Epithelial cell of proximal tubule (primary cell): ENCODE data around the gene AUH. TPM values are rescaled to one million over a fixed set of nuclear protein-coding genes. Genes with fewer than 3 reads are reported as not detected.
A peak's percentile ranks its signal among the peaks of the same experiment; 100 is the strongest.

Experiments
- DNase-seq: peaks from one replicate; pipeline ENCODE4 v3.0.0-alpha.2; 2011; ENCODE audit warnings: low read depth
- H3K4me3 ChIP-seq: 2 replicates; pipeline ENCODE4 v1.5.1; 2011; ENCODE audit warnings: low read depth, mild to moderate bottlenecking, low read length
- total RNA-seq: library from RNA; depleted of rRNA; stranded (reverse); fragments of >200 nt; gene quantifications from 2 replicates; pipeline ENCODE4 v1.2.3, GENCODE V29; 2015
- TF ChIP-seq, protein P1 (sequence below): conservative IDR thresholded peaks from 2 replicates; pipeline ENCODE4 v1.5.1; 2012; ENCODE audit warnings: low read depth, mild to moderate bottlenecking, low read length

Gene AUH, protein sequence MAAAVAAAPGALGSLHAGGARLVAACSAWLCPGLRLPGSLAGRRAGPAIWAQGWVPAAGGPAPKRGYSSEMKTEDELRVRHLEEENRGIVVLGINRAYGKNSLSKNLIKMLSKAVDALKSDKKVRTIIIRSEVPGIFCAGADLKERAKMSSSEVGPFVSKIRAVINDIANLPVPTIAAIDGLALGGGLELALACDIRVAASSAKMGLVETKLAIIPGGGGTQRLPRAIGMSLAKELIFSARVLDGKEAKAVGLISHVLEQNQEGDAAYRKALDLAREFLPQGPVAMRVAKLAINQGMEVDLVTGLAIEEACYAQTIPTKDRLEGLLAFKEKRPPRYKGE
- 13.8 and 16.8 TPM in 2 replicates for total RNA-seq

DNA sequence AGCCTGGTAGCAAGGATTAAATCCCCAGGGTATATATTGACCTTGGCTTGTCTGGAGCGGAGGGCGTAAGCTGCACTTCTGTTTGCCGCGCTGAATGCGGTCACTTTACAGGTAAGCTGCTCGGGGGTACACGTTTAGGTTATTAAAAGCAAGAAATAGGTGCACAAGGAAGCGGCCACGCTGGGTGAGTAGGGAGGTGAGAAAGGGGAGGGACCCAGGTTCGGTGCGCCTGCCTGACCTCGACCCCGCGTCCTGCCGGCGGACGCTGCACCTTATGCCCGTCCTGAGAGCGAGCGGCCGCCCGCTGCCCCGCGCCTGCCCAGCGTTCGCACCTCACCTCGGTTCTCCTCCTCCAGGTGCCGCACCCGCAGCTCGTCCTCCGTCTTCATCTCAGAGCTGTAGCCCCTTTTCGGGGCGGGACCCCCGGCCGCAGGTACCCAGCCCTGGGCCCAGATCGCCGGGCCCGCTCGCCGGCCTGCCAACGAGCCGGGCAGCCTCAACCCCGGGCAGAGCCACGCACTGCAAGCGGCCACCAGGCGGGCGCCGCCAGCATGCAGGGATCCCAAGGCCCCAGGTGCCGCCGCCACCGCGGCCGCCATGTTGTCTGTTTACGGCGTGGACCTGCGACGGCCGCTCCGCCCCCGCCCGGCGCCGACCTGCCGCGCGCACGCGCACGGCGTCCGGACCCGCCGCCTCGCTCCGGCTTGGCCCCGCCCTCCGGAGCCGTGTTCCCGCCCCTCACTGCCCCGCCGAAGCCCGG is at the start of gene AUH:
AUH (minus strand) TSS at position 628 of the 760 bp plus-strand sequence; CDS start at position 599, 29 bp downstream.
- H3K4me3 ChIP-seq, result peak within 1 kb of the TSS; percentile 83
- TF ChIP-seq, protein P1, sequence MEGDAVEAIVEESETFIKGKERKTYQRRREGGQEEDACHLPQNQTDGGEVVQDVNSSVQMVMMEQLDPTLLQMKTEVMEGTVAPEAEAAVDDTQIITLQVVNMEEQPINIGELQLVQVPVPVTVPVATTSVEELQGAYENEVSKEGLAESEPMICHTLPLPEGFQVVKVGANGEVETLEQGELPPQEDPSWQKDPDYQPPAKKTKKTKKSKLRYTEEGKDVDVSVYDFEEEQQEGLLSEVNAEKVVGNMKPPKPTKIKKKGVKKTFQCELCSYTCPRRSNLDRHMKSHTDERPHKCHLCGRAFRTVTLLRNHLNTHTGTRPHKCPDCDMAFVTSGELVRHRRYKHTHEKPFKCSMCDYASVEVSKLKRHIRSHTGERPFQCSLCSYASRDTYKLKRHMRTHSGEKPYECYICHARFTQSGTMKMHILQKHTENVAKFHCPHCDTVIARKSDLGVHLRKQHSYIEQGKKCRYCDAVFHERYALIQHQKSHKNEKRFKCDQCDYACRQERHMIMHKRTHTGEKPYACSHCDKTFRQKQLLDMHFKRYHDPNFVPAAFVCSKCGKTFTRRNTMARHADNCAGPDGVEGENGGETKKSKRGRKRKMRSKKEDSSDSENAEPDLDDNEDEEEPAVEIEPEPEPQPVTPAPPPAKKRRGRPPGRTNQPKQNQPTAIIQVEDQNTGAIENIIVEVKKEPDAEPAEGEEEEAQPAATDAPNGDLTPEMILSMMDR, result no peak
- DNase-seq, result no peak

DNA sequence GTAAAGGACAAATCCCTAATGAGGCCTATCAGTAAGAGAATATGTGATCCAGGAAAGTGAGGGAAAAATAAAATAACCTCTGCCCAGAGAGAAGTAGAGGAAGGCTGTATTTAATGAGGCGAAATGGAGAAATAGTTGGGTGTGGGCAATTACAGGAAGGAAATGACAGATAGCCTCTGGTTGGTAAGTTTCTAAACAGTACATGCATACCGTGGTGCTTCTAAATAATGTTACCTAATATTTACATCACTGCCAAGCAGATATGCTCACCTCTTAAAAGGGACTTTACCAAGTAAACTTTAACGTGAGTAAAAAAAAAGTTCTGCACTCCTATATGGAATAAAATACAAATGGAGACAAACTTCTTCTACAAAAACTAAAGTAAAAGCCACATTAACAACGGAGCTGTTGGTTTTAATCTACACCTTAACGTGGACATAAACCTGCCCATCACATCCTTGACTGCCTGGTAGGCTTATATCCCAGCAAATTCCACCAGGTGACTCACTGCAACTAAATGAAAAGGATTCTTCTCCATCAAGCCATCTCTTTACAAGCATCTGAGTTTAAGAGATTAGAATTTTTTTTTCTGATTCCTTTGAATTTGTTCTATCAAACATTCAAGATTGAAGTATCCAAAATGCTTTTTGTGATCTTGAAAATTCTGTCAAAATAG is 49.5 kb upstream of the AUH start:
- DNase-seq, result no peak
- H3K4me3 ChIP-seq, result no peak overlapping the region
- TF ChIP-seq, protein P1, result no peak

DNA sequence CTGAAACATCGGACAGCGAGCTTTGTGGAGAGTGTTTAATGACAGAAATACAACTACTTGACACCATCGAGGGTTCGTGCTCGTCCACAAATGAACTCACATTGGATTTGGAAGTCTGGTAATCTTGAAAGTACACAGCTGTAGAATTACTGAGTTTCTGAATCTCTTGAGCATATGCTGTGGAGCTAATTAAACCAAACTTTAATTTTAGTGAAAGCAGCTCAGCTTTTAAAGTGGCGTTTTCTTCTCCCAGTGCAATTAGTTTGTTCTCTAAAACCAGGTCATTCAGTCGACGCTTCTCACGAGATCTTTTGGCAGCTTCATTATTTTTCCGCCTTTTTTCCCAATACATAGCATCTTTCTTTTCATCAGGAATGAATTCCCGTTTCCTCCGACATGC is 48.4 kb upstream of the AUH start:
- H3K4me3 ChIP-seq, result no peak overlapping the region
- DNase-seq, result no peak
- TF ChIP-seq, protein P1, result no peak

DNA sequence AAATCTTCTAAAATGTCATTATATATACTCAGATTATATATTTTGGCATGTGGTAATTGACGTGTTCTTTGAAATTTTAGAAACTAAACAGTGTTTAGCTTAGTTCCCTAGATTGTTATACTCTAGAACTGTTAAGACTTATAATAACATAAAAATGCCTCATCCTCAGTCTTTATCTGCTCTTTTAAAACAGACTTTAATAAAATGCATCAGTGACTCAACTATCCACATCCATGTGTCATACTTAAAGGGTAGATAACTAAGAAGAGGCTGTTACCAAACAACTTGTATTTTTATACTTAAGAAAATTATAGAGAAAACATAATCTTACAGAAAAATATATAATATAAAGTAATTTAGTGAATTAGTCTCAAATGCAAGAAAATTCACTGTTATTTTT is 46.8 kb upstream of the AUH start:
- TF ChIP-seq, protein P1, result no peak
- no peak overlapping the region for H3K4me3 ChIP-seq
- no peak for DNase-seq

DNA sequence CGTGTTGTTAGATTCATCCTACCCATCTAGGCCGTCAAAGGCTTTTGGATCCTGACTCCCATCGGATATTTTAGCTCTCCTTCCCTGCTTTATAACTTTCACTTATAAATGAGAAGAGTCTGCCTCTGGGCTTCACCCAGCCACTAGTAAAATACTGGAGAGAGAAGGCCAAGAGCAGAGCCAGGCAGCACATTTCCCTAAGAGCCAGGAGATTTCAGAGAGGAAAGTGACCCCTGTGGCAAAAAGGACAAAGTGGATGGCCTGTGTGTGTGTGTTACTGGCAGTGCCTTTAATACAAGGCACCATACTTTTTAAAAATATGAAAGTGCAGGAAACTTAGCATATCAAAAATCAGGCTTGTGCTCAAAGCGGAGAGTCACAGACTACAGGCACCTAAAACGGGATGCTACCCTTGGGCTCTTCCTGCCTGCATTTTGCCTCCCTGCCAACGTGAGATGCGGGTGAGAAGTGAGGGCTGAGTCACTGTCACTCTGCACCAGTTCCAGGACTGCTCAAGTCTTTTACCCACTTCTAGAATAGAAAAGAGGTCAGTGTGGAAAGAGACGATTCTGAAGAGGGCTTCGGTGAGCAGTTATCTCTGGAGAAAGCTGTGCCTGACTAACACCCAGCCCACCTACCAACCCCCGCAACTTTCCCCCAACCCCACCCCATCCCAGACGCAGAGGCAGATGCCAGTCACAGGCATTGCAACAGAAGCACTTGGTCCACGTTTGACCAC is 46.0 kb upstream of the AUH start:
- no peak overlapping the region for H3K4me3 ChIP-seq
- TF ChIP-seq, protein P1, result no peak
- DNase-seq, result no peak

DNA sequence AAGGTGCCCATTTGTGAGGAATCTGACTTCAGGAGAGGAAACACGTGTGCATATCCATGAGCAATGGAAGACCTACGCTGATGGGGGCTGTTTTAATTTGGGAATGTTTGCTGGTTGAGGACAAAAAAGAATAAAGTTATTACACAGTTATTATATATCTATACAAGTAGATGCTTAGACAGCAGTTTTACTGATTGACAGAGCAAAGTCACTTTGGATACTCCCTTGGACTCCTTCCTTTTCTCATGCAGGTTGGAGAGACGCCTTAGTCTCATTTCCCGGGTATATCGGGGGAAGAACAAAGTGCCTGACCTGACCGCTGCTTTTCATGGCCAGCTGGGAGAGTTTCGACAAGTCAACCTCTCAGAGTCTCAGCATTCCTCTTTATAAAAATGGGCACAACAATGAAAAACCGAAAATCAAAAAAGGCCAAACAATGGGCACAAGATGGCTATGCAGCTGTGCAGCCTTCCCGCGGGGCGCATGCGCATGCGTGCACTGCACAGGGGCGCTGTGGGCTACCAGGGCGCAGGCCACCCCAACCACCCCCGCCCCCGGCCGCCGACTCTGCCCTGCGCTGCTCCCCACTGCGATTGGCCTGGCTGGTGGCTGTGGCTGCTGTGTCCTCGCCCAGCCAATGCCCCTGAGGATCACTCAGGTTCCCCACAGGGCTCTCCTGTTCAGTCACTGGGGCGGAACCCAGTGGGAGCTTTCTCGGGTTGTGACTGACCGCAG is 43.8 kb upstream of the AUH start:
- no peak overlapping the region for H3K4me3 ChIP-seq
- TF ChIP-seq, protein P1, result no peak
- no peak for DNase-seq
